Left hindlimb (tissue), 1 donor: Measurements from ENCODE around the gene FASN.

ENCODE experiments used
- DNase-seq: peaks from one replicate; pipeline ENCODE4 v3.0.0-alpha.2; 2018

The FASN gene

DNA sequence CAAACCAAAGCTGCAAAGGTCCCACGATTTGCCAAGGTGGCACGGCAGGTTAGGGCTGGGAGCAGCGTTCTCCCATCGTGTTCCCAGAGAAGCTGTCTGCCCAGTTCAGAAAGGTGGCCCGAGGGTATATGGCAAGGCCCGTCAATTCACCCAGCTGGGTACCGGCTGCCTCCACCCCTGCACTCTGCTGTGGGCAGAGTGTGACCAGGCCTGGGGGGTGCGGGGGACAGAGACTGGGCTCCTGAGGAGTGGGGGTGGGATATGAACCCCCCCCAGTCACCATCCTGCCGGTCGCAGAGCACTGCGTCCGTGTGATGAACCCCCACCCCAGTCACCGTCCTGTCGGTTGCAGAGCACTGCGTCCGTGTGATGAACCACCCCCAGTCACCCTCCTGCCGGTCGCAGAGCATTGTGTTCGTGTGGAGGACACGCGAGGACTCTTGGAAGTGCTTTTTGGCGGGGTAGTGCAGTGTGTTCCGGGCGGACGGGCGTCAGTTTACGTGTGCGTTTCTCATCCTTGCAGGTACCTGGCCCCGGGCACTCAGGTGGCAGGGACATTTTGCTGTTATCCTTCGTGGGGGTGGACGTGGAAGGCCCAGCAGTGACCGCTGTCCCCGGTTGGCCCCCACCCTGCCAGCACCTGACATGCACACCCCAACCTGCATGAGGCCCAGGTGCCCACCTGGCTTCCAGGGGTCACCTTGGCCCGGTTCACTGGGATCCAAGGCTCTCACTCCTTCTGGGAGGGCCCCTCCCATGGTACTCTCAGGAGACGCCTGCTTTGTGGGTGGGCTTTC lies 2.7 kb upstream of the FASN start:
- peak; percentile 33 for DNase-seq

DNA sequence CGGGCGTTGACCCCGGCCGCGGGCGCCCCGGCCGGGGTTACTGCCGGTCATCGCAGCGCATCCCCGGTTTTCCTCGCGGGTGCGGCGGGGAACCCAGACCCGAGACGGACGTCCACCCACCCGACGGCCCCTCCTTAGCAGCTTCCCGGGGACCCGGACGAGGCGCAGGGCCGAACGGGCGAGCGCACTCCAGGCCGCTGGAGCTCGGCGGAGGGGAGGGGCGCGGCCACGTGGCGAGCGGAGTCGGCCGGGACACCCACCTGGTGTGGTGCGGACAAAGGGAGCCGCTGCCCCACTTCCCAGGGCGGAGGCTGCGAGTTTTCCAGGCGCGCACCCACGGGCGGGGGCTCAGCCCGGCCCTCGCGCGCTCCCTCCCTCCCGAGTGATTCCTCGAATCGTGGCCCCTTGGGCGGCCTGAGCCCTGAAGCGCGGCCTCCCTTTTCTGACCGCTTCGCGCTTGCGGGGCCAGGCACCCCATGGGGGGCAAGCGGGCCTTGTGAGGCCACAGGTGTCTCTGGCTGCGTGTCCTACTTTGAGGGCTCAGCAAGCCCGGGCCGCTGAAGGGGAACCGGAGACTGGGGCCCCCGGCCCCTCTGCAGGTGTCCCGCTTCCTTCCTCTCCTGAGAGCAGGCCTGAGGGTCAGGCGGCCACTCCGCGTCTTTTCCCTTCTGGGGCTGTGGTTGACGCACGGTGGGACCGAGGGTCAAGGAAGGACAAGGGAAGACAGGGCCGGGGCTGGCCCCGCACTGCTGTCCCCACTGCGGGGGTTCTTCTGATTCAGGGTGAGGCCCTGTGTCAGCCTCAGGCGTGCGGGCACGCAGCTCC lies 1.1 kb upstream of the FASN start:
- DNase-seq: no peak

DNA sequence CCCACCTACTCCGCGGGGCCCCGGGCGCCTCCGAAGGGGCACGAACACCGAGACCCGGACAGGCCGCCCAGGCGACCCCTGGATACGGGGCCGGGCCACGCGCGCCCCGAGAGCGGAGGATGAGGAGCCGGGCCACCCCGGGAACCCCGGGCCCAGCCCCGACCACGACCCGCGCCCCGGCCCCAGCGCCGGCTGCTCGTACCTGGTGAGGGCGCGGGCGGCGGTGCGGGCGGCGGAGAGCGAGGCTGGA lies 192 bp downstream of the FASN start:
- no peak for DNase-seq

DNA sequence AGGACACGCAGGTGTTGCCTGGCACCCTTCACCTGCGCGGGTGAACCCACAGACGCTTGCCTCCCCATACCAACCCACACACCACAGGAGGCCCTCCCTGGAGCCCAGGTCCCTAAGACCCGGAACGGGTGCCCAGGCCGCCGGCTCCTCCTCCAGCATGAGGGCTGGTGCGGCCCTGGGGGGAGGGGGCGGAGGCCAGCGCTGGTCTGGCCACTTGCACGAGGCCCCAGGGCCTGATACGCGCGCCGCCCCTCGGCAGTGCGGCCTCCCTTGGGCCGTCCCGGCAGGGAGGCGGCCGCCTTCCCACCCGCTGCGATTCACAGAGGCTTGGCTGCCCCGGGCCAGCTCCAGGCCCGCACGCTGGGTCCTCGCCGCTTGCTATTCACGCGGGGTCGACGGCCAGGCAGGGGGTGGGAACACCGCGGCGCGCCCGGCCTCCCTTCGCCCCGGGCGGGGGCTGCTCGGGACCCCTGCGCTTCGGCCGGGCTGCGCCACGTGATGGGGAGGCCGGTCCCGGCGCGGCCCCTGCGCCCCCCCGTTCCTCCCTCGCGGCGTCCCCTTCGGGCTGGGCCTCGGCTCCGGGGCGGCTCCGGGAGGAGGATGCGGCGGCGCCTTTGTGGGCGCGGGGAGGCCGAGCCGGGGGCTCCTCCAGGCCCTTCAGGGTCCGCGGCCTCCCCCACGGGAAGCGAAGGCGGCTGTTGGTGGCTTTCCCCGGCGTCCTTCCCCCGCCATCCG lies 685 bp downstream of the FASN start:
- peak; percentile 59 for DNase-seq

DNA sequence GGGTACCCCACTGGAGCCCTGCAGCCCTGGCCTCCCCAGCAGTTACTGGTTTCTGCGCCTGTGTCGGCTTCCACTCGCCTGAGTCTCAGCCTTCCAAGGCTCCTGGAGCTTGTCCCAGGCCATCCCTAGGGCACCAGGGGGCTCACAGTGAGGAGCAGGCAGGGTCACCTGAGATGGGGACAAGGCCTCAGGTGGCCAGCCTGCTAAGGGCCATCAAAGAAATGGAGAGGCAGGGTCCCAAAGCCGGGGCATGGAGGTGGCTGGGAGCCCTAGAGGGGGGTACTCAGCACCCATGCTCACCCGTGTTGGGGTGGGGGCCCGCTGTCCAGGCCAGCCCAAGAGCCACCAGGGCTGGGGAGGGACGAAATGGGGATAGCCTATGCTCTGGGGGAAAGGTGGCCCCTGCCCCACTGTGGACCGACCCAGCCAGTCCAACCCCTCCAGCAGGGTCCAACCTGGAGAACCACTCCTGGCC lies 1.3 kb downstream of the FASN start:
- no peak for DNase-seq

DNA sequence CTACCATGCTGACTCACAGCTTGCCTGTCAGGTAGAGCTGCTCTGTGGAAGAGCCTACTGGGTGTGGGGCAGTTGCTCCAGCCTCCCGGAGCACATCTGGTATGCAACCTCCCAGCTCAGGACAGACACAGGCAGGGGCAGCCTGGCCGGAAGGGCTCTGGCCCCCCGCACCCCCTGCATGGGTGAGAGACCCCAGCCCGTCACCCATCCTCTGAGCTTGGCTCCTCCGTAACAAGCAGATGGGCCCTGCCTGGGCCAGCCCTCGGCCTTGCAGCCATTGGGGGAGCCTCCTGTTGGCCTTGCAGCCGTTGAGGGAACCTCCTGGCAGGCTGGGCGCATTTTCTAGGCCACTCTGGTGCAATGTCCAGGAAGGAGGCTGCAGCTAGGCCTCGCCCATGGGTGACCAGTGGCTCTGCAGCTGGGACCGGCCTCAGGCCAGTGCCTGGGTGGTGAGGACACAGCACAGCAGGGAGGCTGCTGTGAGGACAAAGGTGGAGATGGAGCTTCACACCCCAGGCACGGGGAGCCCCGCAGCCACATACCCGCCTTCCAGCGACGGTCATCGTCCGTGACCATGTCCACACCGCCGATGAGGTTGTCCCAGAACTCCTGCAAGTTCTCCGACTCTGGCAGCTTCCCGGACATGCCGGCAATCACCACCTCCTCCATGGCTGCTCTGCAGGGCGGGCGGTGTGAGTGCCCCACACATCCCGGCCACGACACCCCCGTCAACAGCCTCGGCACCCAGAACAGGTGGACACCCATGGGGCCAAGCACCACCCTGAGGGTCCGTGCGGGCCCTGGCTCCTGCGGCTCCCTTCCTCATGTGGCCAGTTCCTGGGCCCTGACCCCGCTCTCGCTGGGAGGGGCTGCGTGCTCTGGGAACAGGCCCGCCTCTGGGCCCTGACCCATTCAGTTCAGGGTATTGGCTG lies 2.0 kb downstream of the FASN start:
- DNase-seq: peak; percentile 49

DNA sequence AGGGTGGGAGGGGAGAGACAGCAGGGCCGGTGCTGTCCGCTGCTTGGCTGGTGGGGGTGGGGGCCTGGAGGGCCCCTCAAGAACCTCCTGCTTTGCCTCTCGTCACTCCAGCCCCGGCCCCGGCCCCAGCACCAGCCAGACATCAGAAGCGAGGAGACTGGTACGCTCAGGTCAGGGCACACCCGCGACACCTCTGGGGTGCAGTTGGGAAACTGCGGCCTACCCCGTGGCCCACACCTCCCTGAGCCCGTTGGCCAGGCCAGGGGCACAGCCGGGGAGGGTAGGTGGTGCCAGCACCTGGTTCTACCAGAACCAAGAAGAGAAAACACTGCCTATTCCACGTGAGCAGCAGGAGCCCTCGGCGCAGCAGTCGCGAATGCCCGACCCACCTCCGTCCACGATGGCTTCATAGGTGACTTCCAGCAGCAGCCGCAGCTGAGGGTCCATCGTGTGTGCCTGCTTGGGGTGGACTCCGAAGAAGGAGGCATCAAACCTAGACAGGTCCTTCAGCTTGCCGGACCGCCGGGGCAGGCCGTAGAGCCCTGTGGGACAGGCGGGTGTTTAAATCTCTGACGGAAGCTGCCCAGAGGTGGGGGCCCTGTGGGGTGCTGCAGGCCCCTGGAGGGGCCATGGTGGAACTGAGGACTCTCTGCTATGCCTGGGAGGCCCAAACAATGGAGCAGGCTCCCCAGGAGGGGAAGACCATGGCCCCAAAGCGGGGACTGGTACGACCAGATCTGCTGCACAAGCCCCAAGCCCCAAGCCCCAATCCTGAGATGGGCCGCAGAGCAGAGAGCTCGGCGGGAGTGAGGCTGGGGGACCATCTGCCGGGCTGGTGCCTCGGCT lies 2.9 kb downstream of the FASN start:
- DNase-seq: peak; percentile 18

DNA sequence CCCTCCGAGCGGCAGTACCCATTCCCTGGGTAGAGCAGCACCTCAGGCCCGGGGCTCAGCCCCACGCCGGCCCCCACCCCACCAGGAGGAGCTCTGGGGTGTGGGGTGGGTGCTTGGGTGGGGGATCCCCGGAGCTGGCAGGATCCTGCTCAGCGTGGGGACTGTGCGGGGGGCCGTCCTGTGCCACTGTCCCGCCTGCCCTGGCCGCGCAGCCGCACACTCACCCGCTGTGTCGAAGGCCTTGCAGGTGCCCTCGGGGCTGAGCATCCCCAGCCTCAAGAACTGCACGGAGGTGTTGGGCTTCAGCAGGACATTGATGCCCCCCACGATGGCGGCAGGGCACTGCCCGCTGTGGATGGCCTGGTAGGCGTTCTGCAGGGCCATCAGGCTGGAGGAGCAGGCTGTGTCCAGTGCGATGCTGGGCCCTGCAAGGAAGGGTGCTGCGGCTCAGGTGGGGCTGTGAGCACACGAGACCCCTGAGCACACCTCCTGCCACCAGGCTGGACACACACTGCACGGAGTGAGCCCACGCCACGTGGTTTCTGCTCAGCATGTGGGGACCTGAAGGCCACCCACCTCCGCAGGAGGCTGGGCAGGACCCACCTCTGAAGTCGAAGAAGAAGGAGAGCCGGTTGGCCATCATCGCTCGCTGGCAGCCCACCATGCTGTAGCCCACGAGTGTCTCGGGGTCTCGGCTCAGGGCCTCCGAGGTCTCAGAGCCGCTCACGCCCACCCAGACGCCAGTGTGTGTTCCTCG lies 4.9 kb downstream of the FASN start:
- peak; percentile 30 for DNase-seq

DNA sequence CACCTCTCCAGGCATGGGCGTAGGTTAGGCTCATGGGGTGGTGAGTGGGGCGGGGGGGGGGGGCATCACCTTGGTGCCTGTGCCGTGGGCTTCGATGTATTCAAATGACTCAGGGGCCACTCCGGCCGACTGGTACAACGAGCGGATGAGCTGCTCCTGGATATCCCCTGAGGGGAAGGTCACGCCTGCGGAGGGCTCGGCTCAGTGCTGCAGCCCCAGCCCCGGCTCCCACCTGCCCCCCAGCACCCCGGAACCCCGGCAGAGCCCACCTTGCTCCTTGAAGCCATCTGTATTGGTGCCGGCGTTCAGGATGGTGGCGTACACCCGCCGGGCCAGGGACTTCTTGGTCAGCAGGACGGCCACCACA lies 5.4 kb downstream of the FASN start:
- DNase-seq: no peak

DNA sequence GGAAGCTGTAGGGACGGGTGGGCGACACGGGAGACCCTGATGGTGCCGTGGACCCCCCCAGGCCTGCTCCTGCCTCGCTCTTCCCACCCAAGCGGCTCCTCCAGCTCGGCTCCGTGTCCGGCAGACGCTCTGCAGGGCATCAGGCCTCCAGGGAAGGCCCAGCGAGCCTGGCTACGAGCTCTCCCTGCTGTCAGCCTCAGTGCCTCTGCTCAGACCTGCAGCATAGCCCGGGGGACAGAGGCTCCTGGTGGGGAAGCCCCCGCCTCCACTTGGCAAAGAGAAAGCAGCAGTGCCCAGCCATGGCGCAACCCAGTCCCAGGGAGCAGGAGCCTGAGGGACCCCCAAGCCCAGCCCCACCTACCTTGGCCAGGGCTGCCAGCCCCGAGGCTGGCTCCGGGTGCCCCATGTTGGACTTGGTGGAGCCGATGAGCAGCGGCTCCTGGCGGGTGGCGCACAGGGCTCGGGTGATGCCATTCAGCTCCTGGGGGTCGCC lies 5.9 kb downstream of the FASN start:
- no peak for DNase-seq

DNA sequence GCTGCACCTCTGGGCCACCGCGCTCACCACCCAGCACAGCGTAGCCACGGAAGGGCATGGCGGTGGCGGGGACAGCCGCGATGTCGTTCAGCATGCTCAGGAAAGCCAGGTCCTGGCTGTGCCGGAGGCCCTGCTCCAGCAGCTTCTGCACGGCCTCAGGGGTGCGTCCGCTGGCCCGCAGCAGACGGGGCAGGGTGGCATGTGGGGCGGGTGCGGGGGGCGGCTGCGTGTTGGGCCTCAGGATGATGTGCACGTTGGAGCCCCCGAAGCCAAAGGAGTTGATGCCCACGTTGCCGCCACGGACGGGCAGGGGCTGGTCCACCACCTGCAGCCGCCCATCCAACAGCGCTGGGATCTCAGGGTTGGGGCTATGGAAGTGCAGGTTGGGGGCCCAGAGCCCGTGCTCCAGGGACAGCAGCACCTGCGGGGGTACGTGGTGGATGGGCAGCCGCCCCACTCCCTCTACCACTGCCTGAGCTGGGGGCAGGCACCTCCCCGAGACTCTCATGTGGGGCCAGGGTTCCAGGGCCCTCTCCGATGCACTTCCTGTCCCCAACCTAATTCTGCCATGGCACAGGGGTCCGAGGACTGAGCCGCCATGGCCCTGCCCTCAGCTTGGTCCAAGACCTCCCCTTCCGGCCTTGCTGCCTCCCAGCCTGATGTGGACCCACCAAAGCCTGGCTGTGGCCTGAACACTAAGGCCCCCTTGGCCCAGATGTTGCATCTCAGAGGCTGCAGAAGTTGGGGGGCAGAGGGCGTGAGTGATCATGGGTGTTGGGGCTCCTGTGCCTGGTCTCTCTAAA lies 6.6 kb downstream of the FASN start:
- peak; percentile 20 for DNase-seq

DNA sequence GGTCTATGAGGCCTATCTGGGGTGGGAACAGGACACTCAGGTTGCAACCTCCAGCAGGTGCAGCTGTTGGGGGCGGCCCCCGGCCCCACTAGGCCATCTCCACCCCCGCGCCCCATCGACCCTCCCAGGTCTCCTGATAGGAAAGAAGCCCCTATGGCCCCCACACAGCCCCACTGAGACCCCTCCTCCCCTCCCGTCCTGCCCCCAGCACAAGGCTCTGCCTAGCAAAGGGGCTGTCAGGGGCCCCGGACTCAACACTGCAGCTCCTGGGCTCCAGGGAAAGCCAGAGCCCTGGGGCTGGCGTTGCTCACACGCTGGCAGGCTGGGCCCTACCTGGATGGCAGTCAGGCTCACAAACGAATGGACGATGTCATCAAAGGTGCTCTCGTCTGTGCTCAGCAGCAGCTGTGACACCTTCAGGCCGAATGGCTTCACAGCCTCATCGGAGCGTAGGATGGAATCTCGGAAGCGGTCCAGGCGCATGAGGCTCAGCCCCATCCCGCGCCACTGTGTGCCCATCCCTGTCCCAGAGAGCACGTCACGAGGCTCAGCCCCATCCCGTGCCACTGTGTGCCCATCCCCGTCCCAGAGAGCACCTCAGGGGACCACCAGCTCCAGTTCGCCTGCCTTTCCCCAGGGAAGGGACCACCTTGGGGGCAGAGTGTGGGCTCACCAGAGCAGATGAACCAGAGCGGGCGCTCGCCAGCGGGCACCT lies 7.3 kb downstream of the FASN start:
- DNase-seq: peak; percentile 29

DNA sequence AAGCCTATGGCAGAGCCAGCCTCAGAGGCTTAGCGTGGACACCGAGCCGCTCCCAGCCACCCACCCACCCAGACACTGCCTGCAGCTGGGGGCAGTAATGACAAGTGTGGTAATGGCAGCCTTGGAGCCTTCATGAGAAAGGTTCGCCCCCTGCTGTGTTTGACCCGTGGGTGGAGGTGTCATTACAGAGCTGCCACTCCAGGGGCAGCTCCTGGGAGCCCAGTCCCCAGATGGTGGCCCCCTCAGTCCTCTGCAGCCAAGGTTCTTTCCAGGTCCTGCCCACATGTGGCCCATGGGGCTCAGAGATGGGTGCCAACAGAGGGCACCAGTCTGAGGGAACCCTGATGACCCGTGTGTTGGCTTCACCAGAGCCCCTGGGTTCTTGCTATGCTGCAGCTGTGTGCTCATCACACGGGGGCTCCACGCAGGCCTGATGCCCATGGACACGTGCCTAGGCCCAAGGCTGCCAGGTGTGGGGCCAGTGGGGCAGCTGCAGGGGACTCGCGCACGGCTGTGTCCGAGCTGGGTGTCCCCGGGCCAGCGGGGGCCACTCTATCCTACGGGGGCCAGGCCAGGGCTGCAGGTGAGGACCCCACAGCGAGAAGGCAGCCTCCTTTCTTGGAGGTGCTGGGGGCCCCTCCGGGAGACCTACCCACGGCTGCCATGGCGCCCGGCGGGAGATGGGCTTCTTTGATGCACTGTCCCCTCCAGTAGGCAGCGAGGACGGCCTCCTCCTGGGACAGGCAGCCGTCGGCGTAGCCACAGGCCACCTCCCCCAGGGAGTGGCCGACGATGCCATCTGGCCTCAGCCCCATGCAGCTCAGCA lies 8.1 kb downstream of the FASN start:
- DNase-seq: peak; percentile 26

DNA sequence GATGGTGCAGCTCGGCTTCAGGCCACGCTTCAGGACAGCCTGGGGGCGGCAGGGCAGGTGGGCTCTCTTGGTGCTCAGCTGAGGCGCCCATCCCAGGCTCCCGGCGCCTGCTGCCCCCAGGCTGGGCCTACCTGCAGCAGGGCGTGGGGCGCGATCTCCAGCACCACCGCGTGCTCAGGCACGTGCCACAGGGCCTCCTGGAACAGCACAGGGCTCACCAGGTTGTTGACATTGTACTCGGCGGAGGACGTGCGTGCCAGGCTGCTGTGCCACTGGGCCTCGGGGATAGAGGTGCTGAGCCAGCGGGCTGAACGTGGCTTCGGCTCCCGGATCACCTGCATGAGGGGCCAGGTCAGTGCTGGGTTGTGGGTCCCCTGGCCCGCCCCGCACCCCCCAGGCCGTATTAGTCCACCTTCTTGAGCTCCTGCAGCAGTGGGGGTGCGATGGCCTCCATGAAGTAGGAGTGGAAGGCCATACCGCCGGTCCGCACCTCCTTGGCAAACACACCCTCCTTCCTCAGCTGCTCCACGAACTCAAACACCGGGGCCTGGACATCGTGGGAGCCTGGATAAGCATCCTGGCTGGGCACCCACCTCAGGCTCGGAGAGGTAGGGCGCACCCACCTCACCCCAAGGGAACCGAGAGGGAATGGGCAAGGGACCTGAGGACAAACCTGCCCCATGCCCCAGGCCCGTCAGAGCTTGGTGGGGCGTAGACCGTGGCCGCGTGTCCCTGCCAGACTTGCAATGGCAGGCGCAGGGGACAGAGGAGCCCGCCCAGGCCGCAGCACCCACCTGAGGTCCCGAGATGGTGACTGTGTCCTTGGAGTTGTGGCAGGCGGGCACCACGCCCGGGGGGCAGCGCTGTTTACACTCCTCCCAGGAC lies 9.0 kb downstream of the FASN start:
- peak; percentile 20 for DNase-seq

DNA sequence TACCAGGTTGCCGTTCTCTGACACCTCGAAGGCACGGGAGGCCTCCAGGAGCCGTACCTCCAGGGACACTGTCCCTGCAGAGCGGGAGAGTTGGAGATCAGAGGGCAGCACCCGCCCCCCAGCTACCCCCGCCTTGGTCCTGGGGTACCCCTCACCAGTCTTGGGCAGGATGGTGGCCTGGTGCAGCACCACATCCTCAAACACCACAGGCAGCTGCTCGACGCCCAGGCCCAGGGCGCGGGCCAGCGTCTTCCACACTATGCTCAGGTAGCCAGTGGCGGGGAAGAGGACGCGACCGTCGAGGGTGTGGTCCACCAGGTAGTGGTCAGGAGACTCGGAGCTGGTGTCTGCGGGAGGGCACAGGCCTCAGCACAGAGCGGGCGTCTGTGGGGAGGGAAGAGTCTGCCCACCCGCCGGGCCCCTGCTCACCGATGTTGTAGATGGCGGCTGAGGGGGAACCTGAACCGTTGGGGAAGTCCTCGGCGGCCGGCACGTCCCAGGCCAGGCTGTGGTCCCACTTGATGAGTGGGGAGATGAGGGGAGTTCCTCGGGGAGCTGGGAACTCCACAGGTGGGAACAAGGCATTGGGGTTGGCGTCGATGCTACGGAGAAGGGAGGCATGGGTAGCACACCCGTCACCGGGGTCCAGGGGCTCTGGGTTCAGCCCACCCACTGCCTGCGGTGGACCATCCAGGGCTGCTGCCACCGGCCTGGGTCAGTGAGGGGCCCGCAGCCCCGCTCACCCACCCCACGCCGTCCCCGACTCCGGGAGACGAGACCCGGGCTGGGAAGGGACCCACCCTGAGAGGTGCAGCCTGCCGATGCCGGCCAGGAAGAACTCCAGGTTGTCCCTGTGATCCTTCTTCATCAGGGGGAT lies 9.8 kb downstream of the FASN start:
- DNase-seq: peak; percentile 25
